HEK293 (cell line): ENCODE data around the gene IFT172.

Experiments
- CTCF ChIA-PET: fragments of 350-600 bp; formaldehyde crosslinking; extraction: SDS; loops from one replicate; lab custom pipeline; 2021; ENCODE audit warnings: antibody characterized with exemption; lab: Yijun Ruan, JAX
- POLR2A ChIA-PET: fragments of 300-600 bp; formaldehyde crosslinking; extraction: SDS; loops from one replicate; lab custom pipeline; 2020; ENCODE audit warnings: antibody characterized with exemption, inconsistent platforms; lab: Yijun Ruan, JAX
- H3K27ac ChIP-seq: fragments of 200-500 bp; sonication (Bioruptor generic); 2 replicates; pipeline ENCODE4 v1.5.1; 2014; ENCODE audit warnings: low read depth, low read length, control low read depth, inconsistent platforms; ENCODE audit errors: extremely low read depth
- H3K36me3 ChIP-seq, 2 experiments: fragments of 200-500 bp in 1 of 2; sonication (Bioruptor generic) in 1 of 2; 1 replicate in 1 of 2; 2 replicates in 1 of 2; pipeline ENCODE4 v1.5.1; 2014 to 2017; ENCODE audit warnings: inconsistent platforms in 2 of 2, low read length in 2 of 2; ENCODE audit not compliant: control insufficient read depth in 2 of 2, insufficient read depth in 1 of 2
- H3K4me1 ChIP-seq: fragments of 200-500 bp; sonication (Bioruptor generic); 2 replicates; pipeline ENCODE4 v1.5.1; 2014; ENCODE audit warnings: mild to moderate bottlenecking, low read length, inconsistent platforms; ENCODE audit not compliant: control insufficient read depth, insufficient read depth
- H3K4me3 ChIP-seq: 2 replicates; pipeline ENCODE4 v1.5.1; 2011; ENCODE audit warnings: low read depth, mild to moderate bottlenecking, control low read depth, low read length, moderate library complexity
- H3K9me3 ChIP-seq: fragments of 200-500 bp; sonication (Bioruptor generic); 2 replicates; pipeline ENCODE4 v1.5.1; 2014; ENCODE audit warnings: low read depth, low read length, inconsistent platforms; ENCODE audit not compliant: control insufficient read depth, insufficient read depth
- GLI4 ChIP-seq: fragments of 450-650 bp; formaldehyde crosslinking; IDR thresholded peaks from 2 replicates; pipeline ENCODE4 v1.5.1; 2016; ENCODE audit warnings: missing biosample characterization, missing genetic modification characterization
- KLF17 ChIP-seq: fragments of 450-650 bp; formaldehyde crosslinking; IDR thresholded peaks from 2 replicates; pipeline ENCODE4 v1.5.1; 2016; ENCODE audit warnings: missing biosample characterization, missing genetic modification characterization
- SP3 ChIP-seq: fragments of 450-650 bp; formaldehyde crosslinking; IDR thresholded peaks from 2 replicates; pipeline ENCODE4 v1.5.1; 2016; ENCODE audit warnings: missing biosample characterization, missing genetic modification characterization
- TCF7L2 ChIP-seq: IDR thresholded peaks from 2 replicates; pipeline ENCODE4 v1.6.1; 2011; ENCODE audit warnings: low read depth, mild to moderate bottlenecking, inconsistent platforms, low read length, moderate library complexity, borderline replicate concordance
- WT1 ChIP-seq: fragments of 450-650 bp; formaldehyde crosslinking; IDR thresholded peaks from 2 replicates; pipeline ENCODE4 v1.5.1; 2016; ENCODE audit warnings: missing biosample characterization, missing genetic modification characterization
- YY1 ChIP-seq: fragments of 450-650 bp; formaldehyde crosslinking; IDR thresholded peaks from 2 replicates; pipeline ENCODE4 v1.5.1; 2018; ENCODE audit warnings: missing biosample characterization, missing genetic modification characterization
- ZBTB17 ChIP-seq: fragments of 450-650 bp; formaldehyde crosslinking; IDR thresholded peaks from 2 replicates; pipeline ENCODE4 v1.5.1; 2016; ENCODE audit warnings: missing biosample characterization, missing genetic modification characterization
- ZBTB48 ChIP-seq: fragments of 450-650 bp; formaldehyde crosslinking; IDR thresholded peaks from 2 replicates; pipeline ENCODE4 v1.5.1; 2016; ENCODE audit warnings: missing biosample characterization, missing genetic modification characterization
- ZNF2 ChIP-seq: fragments of 450-650 bp; formaldehyde crosslinking; IDR thresholded peaks from 2 replicates; pipeline ENCODE4 v1.5.1; 2016; ENCODE audit warnings: missing biosample characterization, missing genetic modification characterization
- ZNF350 ChIP-seq: fragments of 450-650 bp; formaldehyde crosslinking; IDR thresholded peaks from 2 replicates; pipeline ENCODE4 v1.5.0; 2017; ENCODE audit warnings: missing biosample characterization, mild to moderate bottlenecking, missing genetic modification characterization
- ZNF433 ChIP-seq: fragments of 450-650 bp; formaldehyde crosslinking; IDR thresholded peaks from 2 replicates; pipeline ENCODE4 v1.5.1; 2016; ENCODE audit warnings: missing biosample characterization, missing genetic modification characterization, low read depth
- ZNF621 ChIP-seq: fragments of 450-650 bp; formaldehyde crosslinking; IDR thresholded peaks from 2 replicates; pipeline ENCODE4 v1.5.1; 2017; ENCODE audit warnings: missing biosample characterization, missing genetic modification characterization
- ZNF747 ChIP-seq: fragments of 450-650 bp; formaldehyde crosslinking; IDR thresholded peaks from 2 replicates; pipeline ENCODE4 v1.5.1; 2016; ENCODE audit warnings: missing biosample characterization, missing genetic modification characterization
- ZNF76 ChIP-seq: fragments of 450-650 bp; formaldehyde crosslinking; IDR thresholded peaks from 2 replicates; pipeline ENCODE4; 2016; ENCODE audit warnings: low read depth, missing biosample characterization, missing genetic modification characterization, borderline replicate concordance
- ZNF791 ChIP-seq: fragments of 450-650 bp; formaldehyde crosslinking; IDR thresholded peaks from 2 replicates; pipeline ENCODE4 v1.5.1; 2016; ENCODE audit warnings: missing biosample characterization, missing genetic modification characterization
- ZSCAN16 ChIP-seq: fragments of 450-650 bp; formaldehyde crosslinking; IDR thresholded peaks from 2 replicates; pipeline ENCODE4 v1.5.1; 2016; ENCODE audit warnings: missing biosample characterization, missing genetic modification characterization
- TF ChIP-seq, protein P1 (sequence below): fragments of 450-650 bp; formaldehyde crosslinking; IDR thresholded peaks from 2 replicates; pipeline ENCODE4 v1.5.1; 2016; ENCODE audit warnings: missing biosample characterization, missing genetic modification characterization, borderline replicate concordance
- TF ChIP-seq, protein P2 (sequence below): fragments of 450-650 bp; formaldehyde crosslinking; IDR thresholded peaks from 2 replicates; pipeline ENCODE4 v1.5.1; 2016; ENCODE audit warnings: missing biosample characterization, missing genetic modification characterization
- TF ChIP-seq, protein P3 (sequence below): fragments of 450-650 bp; formaldehyde crosslinking; IDR thresholded peaks from 2 replicates; pipeline ENCODE4 v1.5.0; 2017; ENCODE audit warnings: missing biosample characterization, missing genetic modification characterization, borderline replicate concordance

Gene IFT172

DNA sequence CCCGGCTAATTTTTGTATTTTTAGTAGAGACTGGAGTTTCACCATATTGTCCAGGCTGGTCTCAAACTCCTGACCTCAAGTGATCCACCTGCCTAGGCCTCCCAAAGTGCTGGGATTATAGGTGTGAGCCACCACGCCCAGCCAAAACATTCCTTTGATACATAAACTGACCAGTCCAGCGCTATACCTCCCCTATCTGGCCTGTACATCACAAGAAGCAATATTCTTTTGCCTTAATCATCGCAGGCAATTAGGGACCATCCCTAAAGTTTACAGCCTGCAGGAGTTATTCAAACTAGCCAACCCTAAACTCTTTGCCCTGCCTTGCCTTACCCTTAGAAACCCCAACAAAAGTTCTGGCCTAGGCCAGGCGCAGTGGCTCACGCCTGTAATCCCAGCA lies 73.4 kb downstream of the IFT172 start (continued):
- TF ChIP-seq, protein P1, sequence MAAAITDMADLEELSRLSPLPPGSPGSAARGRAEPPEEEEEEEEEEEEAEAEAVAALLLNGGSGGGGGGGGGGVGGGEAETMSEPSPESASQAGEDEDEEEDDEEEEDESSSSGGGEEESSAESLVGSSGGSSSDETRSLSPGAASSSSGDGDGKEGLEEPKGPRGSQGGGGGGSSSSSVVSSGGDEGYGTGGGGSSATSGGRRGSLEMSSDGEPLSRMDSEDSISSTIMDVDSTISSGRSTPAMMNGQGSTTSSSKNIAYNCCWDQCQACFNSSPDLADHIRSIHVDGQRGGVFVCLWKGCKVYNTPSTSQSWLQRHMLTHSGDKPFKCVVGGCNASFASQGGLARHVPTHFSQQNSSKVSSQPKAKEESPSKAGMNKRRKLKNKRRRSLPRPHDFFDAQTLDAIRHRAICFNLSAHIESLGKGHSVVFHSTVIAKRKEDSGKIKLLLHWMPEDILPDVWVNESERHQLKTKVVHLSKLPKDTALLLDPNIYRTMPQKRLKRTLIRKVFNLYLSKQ: no peak
- TF ChIP-seq ZBTB17 (tag by site-specific recombination): no peak
- TF ChIP-seq ZNF621 (tag by site-specific recombination): no peak
- no peak for TF ChIP-seq ZNF2 (tag by site-specific recombination)
- TF ChIP-seq YY1: no peak
- no peak for TF ChIP-seq GLI4 (tag by site-specific recombination)
- TF ChIP-seq, protein P2, sequence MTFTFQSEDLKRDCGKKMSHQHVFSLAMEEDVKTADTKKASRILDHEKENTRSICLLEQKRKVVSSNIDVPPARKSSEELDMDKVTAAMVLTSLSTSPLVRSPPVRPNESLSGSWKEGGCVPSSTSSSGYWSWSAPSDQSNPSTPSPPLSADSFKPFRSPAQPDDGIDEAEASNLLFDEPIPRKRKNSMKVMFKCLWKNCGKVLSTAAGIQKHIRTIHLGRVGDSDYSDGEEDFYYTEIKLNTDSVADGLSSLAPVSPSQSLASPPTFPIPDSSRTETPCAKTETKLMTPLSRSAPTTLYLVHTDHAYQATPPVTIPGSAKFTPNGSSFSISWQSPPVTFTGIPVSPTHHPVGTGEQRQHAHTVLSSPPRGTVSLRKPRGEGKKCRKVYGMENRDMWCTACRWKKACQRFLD (tag by site-specific recombination): no peak
- no peak for TF ChIP-seq ZNF76 (tag by site-specific recombination)
- TF ChIP-seq KLF17: no peak
- TF ChIP-seq ZNF433: no peak

- Histone ChIP-seq H3K36me3 (peaks cover 0 to 2% of the 10 kb centered on the region in 2 experiments; a peak in 2 of 3 replicates), H3K27ac (no peak overlapping the region), H3K4me1 (peaks cover 5% of the 10 kb centered on the region; the same call in 1 of the 2 replicates), H3K9me3 (no peaks in the 10 kb centered on the region), H3K4me3 (no peak overlapping the region)
- TF ChIP-seq ZSCAN16 (tag by site-specific recombination) (no peak), SP3 (no peak), WT1 (tag by site-specific recombination) (no peak), ZBTB48 (tag by site-specific recombination) (no peak), ZNF350 (tag by site-specific recombination) (no peak), TCF7L2 (no peak), ZNF791 (tag by site-specific recombination) (no peak), ZNF747 (tag by site-specific recombination) (no peak)
- TF ChIP-seq, protein P3, sequence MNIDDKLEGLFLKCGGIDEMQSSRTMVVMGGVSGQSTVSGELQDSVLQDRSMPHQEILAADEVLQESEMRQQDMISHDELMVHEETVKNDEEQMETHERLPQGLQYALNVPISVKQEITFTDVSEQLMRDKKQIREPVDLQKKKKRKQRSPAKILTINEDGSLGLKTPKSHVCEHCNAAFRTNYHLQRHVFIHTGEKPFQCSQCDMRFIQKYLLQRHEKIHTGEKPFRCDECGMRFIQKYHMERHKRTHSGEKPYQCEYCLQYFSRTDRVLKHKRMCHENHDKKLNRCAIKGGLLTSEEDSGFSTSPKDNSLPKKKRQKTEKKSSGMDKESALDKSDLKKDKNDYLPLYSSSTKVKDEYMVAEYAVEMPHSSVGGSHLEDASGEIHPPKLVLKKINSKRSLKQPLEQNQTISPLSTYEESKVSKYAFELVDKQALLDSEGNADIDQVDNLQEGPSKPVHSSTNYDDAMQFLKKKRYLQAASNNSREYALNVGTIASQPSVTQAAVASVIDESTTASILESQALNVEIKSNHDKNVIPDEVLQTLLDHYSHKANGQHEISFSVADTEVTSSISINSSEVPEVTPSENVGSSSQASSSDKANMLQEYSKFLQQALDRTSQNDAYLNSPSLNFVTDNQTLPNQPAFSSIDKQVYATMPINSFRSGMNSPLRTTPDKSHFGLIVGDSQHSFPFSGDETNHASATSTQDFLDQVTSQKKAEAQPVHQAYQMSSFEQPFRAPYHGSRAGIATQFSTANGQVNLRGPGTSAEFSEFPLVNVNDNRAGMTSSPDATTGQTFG (tag by site-specific recombination): no peak
- ChIA-PET POLR2A (no interaction called here), CTCF (no interaction called here)
Measured at GRCh38 chr2:27412419-27413152, 77.0 kb downstream of the IFT172 start.
